ENCODE results near the gene ADCY5. TPM values are rescaled to one million over a fixed set of nuclear protein-coding genes. Genes with fewer than 3 reads are reported as not detected.

The ADCY5 gene
- total RNA-seq, 4 donors from 2014 or later: 0.46 to 3.5 (median 1.3) TPM

GRCh38 chr3:123388811-123389627 is 59.9 kb downstream of the ADCY5 start:
- no peak overlapping the region for H3K4me3 ChIP-seq (ENCODE audit: low read depth, poor library complexity, severe bottlenecking)
- 82 to 87% methylated on average over 15 of the region's 15 CpGs for WGBS, 2 donors
- intact Hi-C loops (cut with DNase I; ENCODE audit: low total_unique reads): no loop called here
- TF ChIP-seq POLR2A (IDR thresholded peaks at IDR 0.05) (no peak), CTCF (IDR thresholded peaks at IDR 0.05) (no peak)
- no peak for DNase-seq (ENCODE audit: low spot score in 2 of 2)

GRCh38 chr3:123388042-123388441 is 60.8 kb downstream of the ADCY5 start:
- WGBS, 2 donors: 83 to 87% methylated on average over 8 of the region's 8 CpGs
- TF ChIP-seq POLR2A (IDR thresholded peaks at IDR 0.05) (no peak), CTCF (IDR thresholded peaks at IDR 0.05) (no peak)
- intact Hi-C loops (cut with DNase I; ENCODE audit: low total_unique reads): no loop called here

GRCh38 chr3:123387532-123387931 is 61.4 kb downstream of the ADCY5 start:
- H3K4me3 ChIP-seq (ENCODE audit: low read depth, poor library complexity, severe bottlenecking): no peak overlapping the region
- intact Hi-C loops (cut with DNase I; ENCODE audit: low total_unique reads): no loop called here
- no peak for DNase-seq (ENCODE audit: low spot score in 2 of 2)
- TF ChIP-seq POLR2A (IDR thresholded peaks at IDR 0.05): no peak
- 89% methylated on average over 3 of the region's 3 CpGs for WGBS, 2 donors

More at GRCh38 chr3:123388042-123388441, 60.8 kb downstream of the ADCY5 start:
- no peak for DNase-seq (ENCODE audit: low spot score in 2 of 2)
- H3K4me3 ChIP-seq (ENCODE audit: low read depth, poor library complexity, severe bottlenecking): no peak overlapping the region

GRCh38 chr3:123386477-123387040 is 62.3 kb downstream of the ADCY5 start:
- WGBS, 2 donors: 63 to 65% methylated on average over 11 of the region's 11 CpGs
- H3K4me3 ChIP-seq (ENCODE audit: low read depth, poor library complexity, severe bottlenecking): no peak overlapping the region
- DNase-seq (ENCODE audit: low spot score in 2 of 2): no peak
- no peak for TF ChIP-seq CTCF (IDR thresholded peaks at IDR 0.05)
- no peak for TF ChIP-seq POLR2A (IDR thresholded peaks at IDR 0.05)
- intact Hi-C loops (cut with DNase I; ENCODE audit: low total_unique reads): no loop called here

- 52 to 61% methylated on average over 8 of the region's 8 CpGs for WGBS, 2 donors
- intact Hi-C loops (cut with DNase I; ENCODE audit: low total_unique reads): no loop called here
- TF ChIP-seq CTCF (IDR thresholded peaks at IDR 0.05): no peak
- TF ChIP-seq POLR2A (IDR thresholded peaks at IDR 0.05): no peak
- no peak for DNase-seq (ENCODE audit: low spot score in 2 of 2)
- H3K4me3 ChIP-seq (ENCODE audit: low read depth, poor library complexity, severe bottlenecking): no peak overlapping the region
Measured at GRCh38 chr3:123385981-123386380, 62.9 kb downstream of the ADCY5 start.

- 90 to 95% methylated on average over 4 of the region's 4 CpGs for WGBS, 2 donors
- intact Hi-C loops (cut with DNase I; ENCODE audit: low total_unique reads): no loop called here
- no peak for DNase-seq (ENCODE audit: low spot score in 2 of 2)
- TF ChIP-seq CTCF (IDR thresholded peaks at IDR 0.05) (no peak), POLR2A (IDR thresholded peaks at IDR 0.05) (no peak)
- no peak overlapping the region for H3K4me3 ChIP-seq (ENCODE audit: low read depth, poor library complexity, severe bottlenecking)
Measured at GRCh38 chr3:123385499-123385898, 63.4 kb downstream of the ADCY5 start.

Measured in lower leg skin (tissue), 4 donors.